Hair follicle dermal papilla cell (primary cell): ENCODE results near the gene FSTL4. TPM values are rescaled to one million over a fixed set of nuclear protein-coding genes. Genes with fewer than 3 reads are reported as not detected.

Source experiments
- small RNA-seq: library from RNA; depleted of rRNA; stranded (forward); fragments of <200 nt; gene quantifications from one replicate; pipeline ENCODE3, GENCODE V24; 2012
- total RNA-seq: library from RNA; depleted of rRNA; stranded (reverse); fragments of >200 nt; gene quantifications from 2 replicates; pipeline ENCODE4 v1.2.3, GENCODE V29; 2012

The FSTL4 gene
- not detected in 2 replicates for total RNA-seq

DNA sequence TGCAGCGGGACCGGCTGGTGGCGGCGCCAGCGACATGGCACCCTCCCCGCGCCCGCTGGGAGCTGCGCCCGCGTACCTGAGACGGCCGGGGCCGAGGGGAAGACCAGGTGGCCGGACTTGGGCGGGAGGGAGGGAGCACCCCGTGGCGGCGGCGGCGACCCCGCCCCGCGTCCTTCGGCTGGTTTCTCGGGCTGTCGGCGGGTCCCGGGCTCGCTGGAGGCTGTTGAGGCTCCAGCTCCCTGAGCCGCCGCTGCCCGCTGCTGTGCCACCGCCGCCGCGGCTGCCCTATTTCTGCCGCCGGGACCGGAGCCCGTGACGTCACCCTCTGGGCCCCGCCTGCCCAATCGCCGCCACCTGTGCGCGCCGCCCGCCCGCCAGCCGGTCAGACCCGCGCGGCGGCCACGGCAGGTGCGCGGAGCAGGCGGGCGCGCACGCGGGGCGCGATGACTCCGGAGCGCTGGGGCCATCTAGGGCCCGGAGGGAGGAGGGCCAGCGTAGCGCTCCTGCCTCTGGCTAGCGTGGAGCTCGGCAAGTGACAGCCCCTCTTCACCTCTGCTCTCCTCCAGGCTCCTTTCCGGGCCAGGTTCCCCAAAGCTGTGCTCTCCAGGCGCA lies at the start of gene FSTL4:
TSS of gene FSTL4 (minus strand) at position 293 of the 612 bp plus-strand sequence.

Small RNA genes lying within 50 kb of the gene (small RNA-seq; reads per million reads assigned to genes)
- not detected for gene MIR1289-2
